Dendritic cell treated with granulocyte-macrophage colony-stimulating factor and Interleukin-4, amounts not matched to agents 40 ng/mL and 50 ng/mL, for 4 days (primary cell): ENCODE measurements around the gene PPARA.
A peak's percentile ranks its signal among the peaks of the same experiment; 100 is the strongest.
"Not testable (repeated sequence)": the region's sequence is repeated elsewhere in the genome, so short reads cannot be mapped to it uniquely, and the experiment has no call there.

Source experiments
- H3K27ac Mint-ChIP-seq: one replicate; pipeline ENCODE4 v1.8.0; 2022; ENCODE audit warnings: mild to moderate bottlenecking, mixed read lengths
- H3K27me3 Mint-ChIP-seq: one replicate; pipeline ENCODE4 v1.8.0; 2022; ENCODE audit warnings: mild to moderate bottlenecking, mixed read lengths
- H3K36me3 Mint-ChIP-seq: one replicate; pipeline ENCODE4 v1.8.0; 2022; ENCODE audit warnings: low read depth, mixed read lengths
- H3K4me1 Mint-ChIP-seq: one replicate; pipeline ENCODE4 v1.8.0; 2022; ENCODE audit warnings: low read depth, mixed read lengths
- H3K4me3 Mint-ChIP-seq: one replicate; pipeline ENCODE4 v1.8.0; 2022; ENCODE audit warnings: mild to moderate bottlenecking, moderate library complexity, mixed read lengths
- H3K9me3 Mint-ChIP-seq: one replicate; pipeline ENCODE4 v1.8.0; 2022; ENCODE audit warnings: mixed read lengths
- intact Hi-C: fragments of 100-400 bp; cut with micrococcal nuclease; formaldehyde crosslinking; loops from one replicate; pipeline ENCODE4 v1.15.0; 2022

PPARA gene

GRCh38 chr22:46263216-46263590 is 112.9 kb downstream of the PPARA start, which contains the start of gene PKDREJ:
TSS of gene PKDREJ (minus strand) at chr22:46263343. CDS start at chr22:46263322, 21 bp downstream.
- H3K4me1 Mint-ChIP-seq = peaks cover 44% of the 10 kb centered on the region
- peaks cover 52% of the 10 kb centered on the region for H3K27me3 Mint-ChIP-seq
- H3K4me3 Mint-ChIP-seq = peak within 1 kb of the TSS; percentile 68
- H3K9me3 Mint-ChIP-seq = no peaks in the 10 kb centered on the region
- intact Hi-C loops = no loop called here
- H3K36me3 Mint-ChIP-seq = peaks cover 2% of the 10 kb centered on the region
- peak within 1 kb of the TSS; percentile 53 for H3K27ac Mint-ChIP-seq

- Mint-ChIP-seq H3K4me1 (peaks cover 40% of the 10 kb centered on the region), H3K27me3 (peaks cover 52% of the 10 kb centered on the region)
- intact Hi-C loops, H3K36me3 Mint-ChIP-seq, H3K27ac Mint-ChIP-seq, H3K9me3 Mint-ChIP-seq, H3K4me3 Mint-ChIP-seq: not testable (repeated sequence)
Measured at GRCh38 chr22:46264520-46264919, 114.2 kb downstream of the PPARA start.

- H3K9me3 Mint-ChIP-seq, H3K4me3 Mint-ChIP-seq, intact Hi-C loops, H3K27ac Mint-ChIP-seq: not testable (repeated sequence)
- H3K4me1 Mint-ChIP-seq = peaks cover 40% of the 10 kb centered on the region
- H3K36me3 Mint-ChIP-seq = peaks cover 17% of the 10 kb centered on the region
- H3K27me3 Mint-ChIP-seq = peaks cover 47% of the 10 kb centered on the region
Measured at GRCh38 chr22:46265627-46266026, 115.3 kb downstream of the PPARA start.

- peaks cover 33% of the 10 kb centered on the region for H3K36me3 Mint-ChIP-seq
- H3K27ac Mint-ChIP-seq = peak within 1 kb of the TSS; percentile 77
- peaks cover 35% of the 10 kb centered on the region for H3K4me1 Mint-ChIP-seq
- intact Hi-C loops = loop anchor here (2.0 kb wide), 1 partner anchor 117 kb away; the partner anchor contains the start of gene PPARA
- H3K27me3 Mint-ChIP-seq = peaks cover 27% of the 10 kb centered on the region
- H3K4me3 Mint-ChIP-seq = peak within 1 kb of the TSS; percentile 85
- no peaks in the 10 kb centered on the region for H3K9me3 Mint-ChIP-seq
Measured at GRCh38 chr22:46267431-46268279, 117.3 kb downstream of the PPARA start, which contains the start of gene TTC38. TSS of gene TTC38 (plus strand) at chr22:46268008. CDS start at chr22:46268040, 32 bp downstream.

GRCh38 chr22:46269564-46269963 is 119.2 kb downstream of the PPARA start:
- Mint-ChIP-seq H3K4me3 (no peak overlapping the region), H3K36me3 (peaks cover 52% of the 10 kb centered on the region), H3K9me3 (no peaks in the 10 kb centered on the region), H3K27me3 (peaks cover 13% of the 10 kb centered on the region), H3K4me1 (peaks cover 24% of the 10 kb centered on the region), H3K27ac (no peak overlapping the region)
- intact Hi-C loops = loop anchor here (2.0 kb wide), 1 partner anchor 119 kb away; the partner anchor contains the start of gene PPARA

GRCh38 chr22:46272196-46272595 is 121.9 kb downstream of the PPARA start:
- Mint-ChIP-seq H3K4me1 (peaks cover 31% of the 10 kb centered on the region), H3K4me3 (no peak overlapping the region), H3K27ac (no peak overlapping the region), H3K9me3 (peaks cover 7% of the 10 kb centered on the region), H3K36me3 (peaks cover 78% of the 10 kb centered on the region), H3K27me3 (no peaks in the 10 kb centered on the region)
- intact Hi-C loops = no loop called here

GRCh38 chr22:46272762-46273431 is 122.6 kb downstream of the PPARA start:
- intact Hi-C loops = no loop called here
- H3K27me3 Mint-ChIP-seq = no peaks in the 10 kb centered on the region
- H3K9me3 Mint-ChIP-seq = peaks cover 7% of the 10 kb centered on the region
- H3K4me1 Mint-ChIP-seq = peaks cover 26% of the 10 kb centered on the region
- H3K27ac Mint-ChIP-seq = no peak overlapping the region
- no peak overlapping the region for H3K4me3 Mint-ChIP-seq
- H3K36me3 Mint-ChIP-seq = peaks cover 86% of the 10 kb centered on the region

- Mint-ChIP-seq H3K9me3 (peaks cover 7% of the 10 kb centered on the region), H3K4me1 (peaks cover 20% of the 10 kb centered on the region), H3K27ac (no peak overlapping the region), H3K4me3 (no peak overlapping the region), H3K27me3 (no peaks in the 10 kb centered on the region), H3K36me3 (peaks cover 88% of the 10 kb centered on the region)
- intact Hi-C loops = no loop called here
Measured at GRCh38 chr22:46273432-46274148, 123.3 kb downstream of the PPARA start.

- Mint-ChIP-seq H3K27me3 (no peaks in the 10 kb centered on the region), H3K4me3 (no peak overlapping the region), H3K27ac (no peak overlapping the region), H3K36me3 (peaks cover 95% of the 10 kb centered on the region), H3K4me1 (peaks cover 16% of the 10 kb centered on the region), H3K9me3 (peaks cover 7% of the 10 kb centered on the region)
- intact Hi-C loops = no loop called here
Measured at GRCh38 chr22:46274381-46274780, 124.1 kb downstream of the PPARA start.

GRCh38 chr22:46275455-46276122 is 125.3 kb downstream of the PPARA start:
- Mint-ChIP-seq H3K27ac (peak overlapping the region; percentile 21), H3K27me3 (no peaks in the 10 kb centered on the region), H3K4me1 (peaks cover 12% of the 10 kb centered on the region), H3K9me3 (peaks cover 7% of the 10 kb centered on the region), H3K4me3 (no peak overlapping the region), H3K36me3 (peaks cover 96% of the 10 kb centered on the region)
- intact Hi-C loops = no loop called here

GRCh38 chr22:46276563-46276962 is 126.2 kb downstream of the PPARA start:
- Mint-ChIP-seq H3K27me3 (no peaks in the 10 kb centered on the region), H3K9me3 (peaks cover 7% of the 10 kb centered on the region), H3K4me3 (no peak overlapping the region), H3K27ac (peak overlapping the region; percentile 21), H3K36me3 (peaks cover 100% of the 10 kb centered on the region), H3K4me1 (peaks cover 18% of the 10 kb centered on the region)
- intact Hi-C loops = no loop called here

GRCh38 chr22:46278656-46279645 is 128.6 kb downstream of the PPARA start:
- H3K9me3 Mint-ChIP-seq = peaks cover 7% of the 10 kb centered on the region
- peaks cover 100% of the 10 kb centered on the region for H3K36me3 Mint-ChIP-seq
- intact Hi-C loops = no loop called here
- peaks cover 18% of the 10 kb centered on the region for H3K4me1 Mint-ChIP-seq
- no peaks in the 10 kb centered on the region for H3K27me3 Mint-ChIP-seq
- no peak overlapping the region for H3K27ac Mint-ChIP-seq
- no peak overlapping the region for H3K4me3 Mint-ChIP-seq
